Stimulated activated CD8-positive, alpha-beta memory T cell treated with anti-CD3 and anti-CD28 coated beads, Interleukin-12 subunit alpha, Interleukin-12 subunit beta, amount 100 ng/mL, for 1 hour (primary cell): ENCODE data around the gene ZNF446.
"Not testable (repeated sequence)": the region's sequence is repeated elsewhere in the genome, so short reads cannot be mapped to it uniquely, and the experiment has no call there.

Experiments used
- DNase-seq: peaks from one replicate; pipeline ENCODE4 v3.0.0-alpha.2; 2020; ENCODE audit warnings: low read depth

The ZNF446 gene

GRCh38 chr19:58470837-58471543 is 5.2 kb upstream of the ZNF446 start:
- DNase-seq, result not testable (repeated sequence)

DNA sequence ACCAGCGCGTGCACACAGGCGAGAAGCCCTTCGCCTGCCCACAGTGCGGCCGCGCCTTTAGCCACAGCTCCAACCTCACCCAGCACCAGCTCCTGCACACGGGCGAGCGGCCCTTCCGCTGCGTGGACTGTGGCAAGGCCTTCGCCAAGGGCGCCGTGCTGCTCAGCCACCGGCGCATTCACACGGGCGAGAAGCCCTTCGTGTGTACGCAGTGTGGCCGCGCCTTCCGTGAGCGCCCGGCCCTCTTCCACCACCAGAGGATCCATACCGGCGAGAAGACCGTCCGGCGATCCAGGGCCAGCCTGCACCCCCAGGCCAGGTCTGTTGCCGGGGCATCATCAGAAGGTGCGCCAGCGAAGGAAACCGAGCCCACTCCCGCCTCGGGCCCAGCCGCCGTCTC is 4.4 kb upstream of the ZNF446 start:
- DNase-seq, result no peak

DNA sequence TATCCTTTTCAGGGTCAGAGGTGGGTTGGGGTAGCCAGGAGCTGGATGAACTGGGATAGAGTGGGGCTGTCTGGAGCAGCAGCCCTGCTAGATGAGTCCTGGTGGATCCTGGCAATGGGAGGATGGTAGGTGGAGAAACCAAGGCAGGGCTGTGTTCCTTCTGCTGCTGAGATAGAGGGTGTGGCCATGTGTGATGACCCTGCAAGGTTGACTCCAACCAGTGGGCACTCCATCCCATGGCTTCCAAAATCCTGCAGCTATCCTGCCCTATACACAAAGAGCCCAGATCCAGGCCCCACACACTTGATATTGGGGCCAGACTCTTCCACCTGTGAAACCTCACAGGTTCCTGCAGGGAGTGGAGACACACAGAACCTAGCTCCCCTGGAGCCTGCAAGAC is 2.4 kb upstream of the ZNF446 start:
- no peak for DNase-seq

DNA sequence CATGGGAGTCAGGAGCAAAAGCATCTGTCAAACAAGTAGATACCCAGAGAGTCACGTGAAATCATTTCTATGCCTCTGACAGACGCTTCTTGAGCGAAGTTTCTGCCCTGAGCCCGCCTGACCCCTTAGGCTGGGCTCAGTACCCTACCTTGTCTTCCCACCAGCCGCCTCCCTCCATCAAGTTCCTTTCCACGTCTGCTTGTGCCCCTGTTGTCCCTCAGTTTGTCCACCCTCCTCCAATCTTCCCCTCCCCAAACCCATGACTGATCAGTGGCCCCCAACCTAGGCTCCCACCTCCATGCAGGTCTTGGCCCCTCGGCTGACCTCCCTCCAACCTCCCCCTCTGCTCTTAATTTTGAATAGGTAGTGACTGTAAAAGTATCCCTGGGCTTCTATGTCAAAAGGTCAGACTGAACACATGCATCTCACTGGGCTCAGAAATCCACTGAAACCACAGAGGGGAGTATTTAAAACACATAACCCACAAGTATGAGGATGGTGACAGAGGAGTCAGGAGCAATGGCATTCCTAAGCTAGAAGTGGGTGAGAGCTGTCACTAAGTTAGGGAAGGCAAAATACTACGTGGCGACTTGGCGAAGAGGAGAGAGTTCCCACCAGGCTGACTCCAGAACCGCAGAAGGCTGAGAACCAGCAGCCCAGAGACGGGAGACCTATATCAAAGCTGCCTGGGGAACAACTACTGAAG is 1.7 kb upstream of the ZNF446 start:
- no peak for DNase-seq

- no peak for DNase-seq
Measured at GRCh38 chr19:58474997-58475713, 997 bp upstream of the ZNF446 start.

DNA sequence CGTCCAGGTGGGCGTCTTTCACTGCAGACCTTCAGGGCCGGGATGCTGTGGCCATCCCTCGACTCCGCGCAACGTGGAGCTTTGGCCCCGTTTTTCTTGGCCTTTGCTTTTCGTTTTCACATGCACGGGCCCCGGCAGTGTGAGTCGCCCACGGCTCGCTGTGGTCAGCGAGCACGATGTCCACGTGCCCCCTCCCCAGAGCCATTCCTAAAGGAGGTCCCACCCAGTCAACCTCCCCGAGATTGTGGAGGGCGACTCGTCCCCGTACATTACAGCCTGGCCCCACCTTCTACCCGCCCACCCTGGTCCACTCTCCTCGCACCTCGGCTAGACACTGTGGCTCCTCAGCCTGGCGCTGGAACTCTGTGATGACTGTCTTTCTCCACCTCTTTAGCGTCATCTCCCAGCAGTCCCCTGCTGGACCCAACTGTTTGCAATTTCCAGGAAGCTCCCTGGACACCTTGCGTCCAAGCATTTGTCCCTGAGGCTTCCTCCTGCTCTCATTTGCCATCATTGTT is 405 bp downstream of the ZNF446 start:
- DNase-seq, result no peak

GRCh38 chr19:58477130-58477529 is 978 bp downstream of the ZNF446 start:
- no peak for DNase-seq

GRCh38 chr19:58477871-58478270 is 1.7 kb downstream of the ZNF446 start:
- DNase-seq, result no peak

DNA sequence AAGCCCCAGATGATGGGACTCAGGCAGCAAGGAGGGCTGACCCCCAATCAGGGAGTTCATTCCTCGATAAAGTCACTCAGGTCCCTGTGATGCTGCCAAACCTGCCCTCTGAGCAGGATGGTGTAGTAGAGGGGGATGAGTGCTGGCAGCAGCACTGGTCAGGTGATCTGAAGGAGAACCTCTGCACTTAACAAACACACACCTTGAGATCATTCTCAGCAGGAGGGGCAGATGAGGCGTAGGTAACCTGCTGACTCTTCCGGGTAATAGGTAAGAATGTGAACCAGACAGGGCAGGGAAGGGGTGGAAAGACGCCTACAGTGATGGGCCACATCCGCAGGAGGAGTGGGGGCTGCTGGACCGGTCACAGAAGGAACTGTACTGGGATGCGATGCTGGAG is 3.2 kb downstream of the ZNF446 start:
- no peak for DNase-seq

GRCh38 chr19:58479736-58480480 is 3.8 kb downstream of the ZNF446 start:
- DNase-seq, result no peak

DNA sequence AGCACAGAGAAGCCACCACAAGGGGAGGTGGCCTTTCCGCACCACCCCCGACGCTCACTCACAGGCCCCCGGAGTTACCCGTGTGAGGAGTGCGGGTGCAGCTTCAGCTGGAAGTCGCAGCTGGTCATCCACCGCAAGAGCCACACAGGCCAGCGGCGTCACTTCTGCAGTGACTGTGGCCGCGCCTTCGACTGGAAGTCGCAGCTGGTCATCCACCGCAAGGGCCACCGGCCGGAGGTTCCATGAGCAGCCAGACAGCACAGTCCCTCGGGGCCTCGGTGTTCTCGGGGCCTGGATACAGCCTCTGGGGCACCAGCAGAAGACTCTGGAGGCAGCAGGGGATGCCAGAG is 4.3 kb downstream of the ZNF446 start:
- no peak for DNase-seq

DNA sequence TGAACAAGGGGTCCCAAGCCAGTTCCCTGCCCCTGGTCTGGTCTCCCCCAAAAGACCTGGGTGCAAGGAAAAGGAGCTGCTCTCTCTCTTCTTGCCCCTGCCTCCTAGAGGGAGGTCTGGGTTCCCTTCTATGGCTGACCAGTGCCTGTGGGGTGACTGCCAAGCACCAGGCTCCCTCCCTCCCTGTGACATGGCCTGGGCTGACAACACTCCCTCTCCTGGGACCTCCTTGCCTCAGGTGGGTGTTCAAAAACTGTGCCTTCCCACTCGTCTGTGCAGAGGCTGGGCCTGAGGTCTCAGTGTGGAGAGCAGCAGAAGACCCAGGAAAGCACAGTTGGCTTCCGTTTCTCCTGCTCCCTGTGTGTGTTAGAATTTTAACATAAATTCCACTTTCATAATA is 4.7 kb downstream of the ZNF446 start:
- no peak for DNase-seq

DNA sequence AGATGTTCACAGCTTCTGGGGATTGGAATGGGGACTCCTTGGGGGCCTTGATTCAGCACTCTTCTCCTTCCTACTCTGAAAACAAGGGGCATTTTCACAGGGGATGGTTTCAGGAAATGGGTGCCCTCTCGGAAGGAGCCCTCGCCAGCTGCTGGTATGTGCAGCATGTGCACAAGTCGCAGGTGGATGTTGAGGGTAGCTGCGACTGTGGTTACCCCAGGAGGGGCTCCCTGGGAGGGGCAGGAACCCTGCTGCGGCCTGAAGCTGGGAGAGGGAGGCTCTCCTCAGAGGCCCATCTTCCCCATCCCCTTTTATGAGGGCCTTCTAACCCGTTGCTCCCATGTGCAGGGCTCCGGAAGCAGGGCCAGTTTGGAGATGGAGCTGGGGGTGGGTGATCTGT is 6.2 kb downstream of the ZNF446 start:
- no peak for DNase-seq

- DNase-seq, result no peak
Measured at GRCh38 chr19:58483776-58484175, 7.6 kb downstream of the ZNF446 start.

DNA sequence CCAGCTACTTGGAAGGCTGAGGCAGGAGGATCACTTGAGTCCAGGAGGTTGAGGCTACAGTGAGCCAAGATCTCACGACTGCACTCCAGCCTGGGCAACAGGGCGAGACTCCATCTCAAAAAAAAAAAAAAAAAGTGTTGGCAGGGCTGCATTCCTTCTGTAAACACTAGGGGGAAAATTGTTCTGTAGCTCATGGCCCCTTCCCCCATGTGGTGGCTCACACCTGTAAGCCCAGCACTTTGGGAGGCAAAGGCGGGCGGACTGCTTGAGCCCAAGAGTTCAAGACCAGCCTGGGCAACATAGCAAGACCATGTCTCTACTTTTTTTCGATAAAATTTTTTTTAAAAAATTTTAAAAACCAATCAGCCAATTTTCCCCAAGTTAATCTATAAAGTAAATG is 8.2 kb downstream of the ZNF446 start:
- DNase-seq, result not testable (repeated sequence)

DNA sequence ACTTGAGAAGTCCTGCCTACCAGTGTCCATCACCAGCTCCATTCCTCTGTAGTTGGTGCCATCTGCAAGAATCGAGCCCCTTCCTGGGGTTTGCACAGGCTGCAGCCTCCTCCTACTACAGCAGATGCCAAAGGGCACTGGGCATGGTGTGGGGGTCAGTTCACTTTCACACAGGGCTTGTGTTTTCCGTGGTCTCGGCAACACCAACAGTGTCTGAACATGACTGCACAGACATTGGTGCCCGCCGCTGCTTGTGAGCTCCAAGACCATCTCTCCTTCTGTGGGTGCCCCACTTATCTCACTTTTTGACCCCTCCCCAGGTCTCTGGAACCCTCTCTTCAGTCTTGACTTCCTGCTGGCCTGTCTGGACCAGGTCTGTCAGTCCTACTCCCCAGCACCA is 15.2 kb downstream of the ZNF446 start:
- no peak for DNase-seq

GRCh38 chr19:58492265-58492664 is 16.1 kb downstream of the ZNF446 start:
- DNase-seq, result no peak

- DNase-seq, result no peak
Measured at GRCh38 chr19:58497634-58498170, 21.6 kb downstream of the ZNF446 start.

- DNase-seq, result no peak
Measured at GRCh38 chr19:58498316-58499020, 22.3 kb downstream of the ZNF446 start.

GRCh38 chr19:58499021-58499927 is 23.1 kb downstream of the ZNF446 start:
- DNase-seq, result peak; percentile 89
